Small intestine (tissue), 7 donors: Measurements from ENCODE around the gene MYO1B. TPM values are rescaled to one million over a fixed set of nuclear protein-coding genes. Genes with fewer than 3 reads are reported as not detected.

ENCODE experiments used
- DNase-seq, 2 donors: peaks; one replicate each; pipeline versions ENCODE4 v3.0.0 to v3.0.0-alpha.2; 2013
- FAIRE-seq: peaks from 2 replicates; lab custom pipeline; 2012; peaks lifted over from hg19 to GRCh38; lab: Jason Lieb, UNC
- H3K27ac ChIP-seq, 3 donors: one replicate each; pipeline ENCODE4 v1.5.1; 2013; ENCODE audit warnings: low read length in 2 of 3, mild to moderate bottlenecking in 2 of 3, control low read depth in 1 of 3, inconsistent platforms in 1 of 3, low read depth in 1 of 3, moderate library complexity in 1 of 3
- H3K27me3 ChIP-seq, 3 donors: one replicate each; pipeline ENCODE4 v1.6.1; 2013; ENCODE audit warnings: low read length in 3 of 3, inconsistent platforms in 1 of 3; ENCODE audit not compliant: control insufficient read depth in 3 of 3, insufficient read depth in 3 of 3
- H3K36me3 ChIP-seq, 3 donors: one replicate each; pipeline ENCODE4 v1.6.1; 2013; ENCODE audit warnings: low read length in 3 of 3, inconsistent platforms in 1 of 3, low read depth in 1 of 3, mild to moderate bottlenecking in 1 of 3, moderate library complexity in 1 of 3; ENCODE audit not compliant: control insufficient read depth in 3 of 3, insufficient read depth in 2 of 3
- H3K4me1 ChIP-seq, 3 donors: one replicate each; pipeline ENCODE4 v1.6.1; 2013; ENCODE audit warnings: low read length in 2 of 3, inconsistent platforms in 1 of 3, low read depth in 1 of 3, mild to moderate bottlenecking in 1 of 3, moderate library complexity in 1 of 3; ENCODE audit not compliant: control insufficient read depth in 3 of 3, insufficient read depth in 2 of 3
- H3K4me3 ChIP-seq, 3 donors: one replicate each; pipeline ENCODE4 v1.5.1; 2013; ENCODE audit warnings: low read length in 3 of 3, control low read depth in 1 of 3, inconsistent platforms in 1 of 3, low read depth in 1 of 3, mild to moderate bottlenecking in 1 of 3, moderate library complexity in 1 of 3
- H3K9me3 ChIP-seq, 2 donors: one replicate each; pipeline ENCODE4 v1.6.1; 2013; ENCODE audit warnings: low read depth in 1 of 2, low read length in 1 of 2; ENCODE audit not compliant: control insufficient read depth in 2 of 2, insufficient read depth in 1 of 2
- WGBS, 3 donors: extraction: QIAGEN DNeasy Blood & Tissue Kit; methylation state at CpG; one replicate each; pipeline ENCODE4 v1.1.7; 2013; 5-methylcytosine and 5-hydroxymethylcytosine counted together
- polyA plus RNA-seq, 4 donors: library from polyadenylated mRNA; stranded (reverse) in 3 of 4; unstranded in 1 of 4; fragments of 200-250 nt in 3 of 4; fragments of 120-200 nt in 1 of 4; gene quantifications; one replicate each; pipeline versions ENCODE4 v1.2.1 to v1.2.3, GENCODE V29; 2013
- donor health status: healthy with polysubstance abuse.
- donor health status: control.
- donor health status: control.
- donor health status: Bipolar disorder and iron deficiency.
- donor health status: healthy.

MYO1B gene
- polyA plus RNA-seq, 4 donors, result 8.1 to 34.8 (median 12.9) TPM

DNA sequence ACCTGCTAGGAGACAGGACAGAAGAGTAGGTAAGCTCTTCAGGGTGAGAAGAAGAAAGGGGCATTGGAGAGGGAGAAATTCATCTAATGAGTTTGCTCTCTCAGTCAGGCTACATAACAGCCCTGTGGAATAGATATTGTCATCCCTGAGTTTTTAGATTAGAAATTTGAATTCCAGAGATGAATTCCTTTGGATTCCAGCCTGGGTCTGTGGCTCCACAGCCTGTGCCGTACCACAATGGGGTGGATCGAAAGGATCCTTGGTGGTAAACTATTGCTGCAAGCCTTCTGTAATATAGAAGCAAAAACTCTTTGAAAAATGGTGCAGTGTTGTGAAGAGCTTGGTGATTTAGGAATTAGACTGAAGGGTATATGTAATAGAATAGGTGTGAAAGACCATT, 21.0 kb downstream of the MYO1B start:
- WGBS, 3 donors, result 76 to 98% (median 98%) methylated on average over 2 of the region's 2 CpGs
- H3K27ac ChIP-seq, result peak overlapping the region in 1 of 3 donors; percentile 29
- FAIRE-seq, result no peak

DNA sequence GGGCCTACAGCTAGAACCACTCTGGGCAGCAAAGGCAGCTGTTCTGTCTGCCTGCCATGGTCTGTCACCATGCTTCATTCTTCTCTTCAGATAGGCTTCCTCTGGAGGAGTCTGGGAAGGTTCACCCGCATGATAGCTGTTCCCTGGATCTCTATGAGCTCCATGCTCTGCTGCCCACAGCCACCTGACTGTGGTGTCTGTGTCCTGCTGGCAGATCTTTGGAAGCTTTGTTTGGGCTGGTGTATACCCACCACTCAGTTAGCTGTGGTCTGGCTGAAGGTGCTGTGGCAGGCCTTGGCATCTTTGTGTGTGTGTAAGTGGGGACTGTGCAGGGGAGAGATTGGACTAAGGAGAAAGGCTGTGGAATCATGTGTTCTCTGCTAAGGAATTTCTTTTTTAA, 23.4 kb downstream of the MYO1B start:
- no peak overlapping the region for H3K4me3 ChIP-seq
- FAIRE-seq (no peak), DNase-seq (no peak)
- no peaks in the 10 kb centered on the region for H3K27me3 ChIP-seq
- no peak overlapping the region for H3K27ac ChIP-seq
- H3K9me3 ChIP-seq, result no peaks in the 10 kb centered on the region
- peaks cover 0 to 2% (median 0%) of the 10 kb centered on the region in 3 donors for H3K4me1 ChIP-seq
- H3K36me3 ChIP-seq, result peaks cover 0 to 4% (median 0%) of the 10 kb centered on the region in 3 donors
- 89 to 100% (median 95%) methylated on average over 1 of the region's 1 CpG for WGBS, 3 donors

More for the DNA sequence above, 21.0 kb downstream of the MYO1B start:
- DNase-seq, result no peak
- no peak overlapping the region for H3K4me3 ChIP-seq
- H3K9me3 ChIP-seq, result no peaks in the 10 kb centered on the region
- no peaks in the 10 kb centered on the region for H3K27me3 ChIP-seq
- H3K4me1 ChIP-seq, result peaks cover 0 to 2% (median 0%) of the 10 kb centered on the region in 3 donors
- H3K36me3 ChIP-seq, result peaks cover 0 to 4% (median 0%) of the 10 kb centered on the region in 3 donors

DNA sequence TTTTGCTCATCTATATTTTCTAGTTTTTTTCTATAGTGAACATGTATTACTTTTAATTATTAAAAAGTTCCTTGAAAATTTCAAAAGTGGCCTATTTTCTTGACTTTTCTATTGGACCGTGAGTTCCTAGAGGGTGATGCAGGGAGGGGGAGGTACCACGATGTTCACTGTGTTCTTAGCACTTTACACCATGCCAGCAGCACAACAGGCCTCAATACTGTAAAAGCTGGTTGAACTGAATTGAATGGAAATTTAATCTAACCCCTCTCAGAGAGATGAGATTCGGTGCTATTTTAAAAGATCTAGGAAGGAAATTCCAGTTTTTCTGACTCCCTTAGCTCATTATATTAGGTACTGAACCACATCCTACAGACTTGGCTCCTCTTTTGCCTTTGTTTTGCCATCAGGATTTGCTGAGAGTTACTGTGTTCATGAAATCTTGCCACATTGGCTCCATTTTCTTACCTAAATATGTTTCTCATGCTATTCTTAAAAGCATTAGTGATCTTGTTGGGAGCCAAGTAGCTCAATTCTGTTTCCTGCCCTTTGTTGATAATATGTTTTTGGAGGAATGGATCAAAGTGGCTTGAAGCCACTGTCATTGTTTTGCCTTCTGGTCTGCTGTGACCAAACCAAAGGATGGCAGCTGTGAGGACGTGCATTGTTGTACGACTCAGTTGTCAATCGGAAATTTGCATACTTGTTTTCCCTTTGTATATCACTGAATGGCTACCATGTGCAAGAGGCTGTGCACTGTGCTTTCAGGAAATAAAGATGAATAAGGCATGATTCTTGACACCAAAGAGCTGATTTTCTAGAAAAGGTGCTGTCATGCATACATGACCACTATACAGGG, 25.3 kb downstream of the MYO1B start:
- H3K9me3 ChIP-seq, result no peaks in the 10 kb centered on the region
- peaks cover 0 to 4% (median 0%) of the 10 kb centered on the region in 3 donors for H3K36me3 ChIP-seq
- no peak overlapping the region for H3K4me3 ChIP-seq
- DNase-seq (no peak), FAIRE-seq (no peak)
- WGBS, 3 donors, result 75 to 88% (median 82%) methylated on average over 6 of the region's 6 CpGs
- H3K27me3 ChIP-seq, result no peaks in the 10 kb centered on the region
- no peak overlapping the region for H3K27ac ChIP-seq
- peaks cover 0 to 3% (median 2%) of the 10 kb centered on the region in 3 donors for H3K4me1 ChIP-seq

- DNase-seq (no peak), FAIRE-seq (no peak)
- no peaks in the 10 kb centered on the region for H3K9me3 ChIP-seq
- no peak overlapping the region for H3K4me3 ChIP-seq
- no peak overlapping the region for H3K27ac ChIP-seq
- WGBS, 3 donors, result 88 to 92% (median 90%) methylated on average over 2 of the region's 2 CpGs
- H3K27me3 ChIP-seq, result no peaks in the 10 kb centered on the region
- H3K36me3 ChIP-seq, result peaks cover 0 to 4% (median 0%) of the 10 kb centered on the region in 3 donors
- peaks cover 0 to 3% (median 2%) of the 10 kb centered on the region in 3 donors for H3K4me1 ChIP-seq
Observed at GRCh38 chr2:191272064-191272463, 26.9 kb downstream of the MYO1B start.

GRCh38 chr2:191274413-191274815, 29.2 kb downstream of the MYO1B start:
- Histone ChIP-seq H3K4me1 (peaks cover 0 to 3% (median 2%) of the 10 kb centered on the region in 3 donors), H3K4me3 (no peak overlapping the region), H3K27me3 (no peaks in the 10 kb centered on the region), H3K36me3 (peaks cover 0 to 2% (median 0%) of the 10 kb centered on the region in 3 donors), H3K9me3 (no peaks in the 10 kb centered on the region), H3K27ac (no peak overlapping the region)
- FAIRE-seq (no peak), DNase-seq (peak in 1 of 2 donors; percentile 50)
- 40 to 55% (median 44%) methylated on average over 2 of the region's 2 CpGs for WGBS, 3 donors

GRCh38 chr2:191276792-191277465, 31.7 kb downstream of the MYO1B start:
- H3K4me1 ChIP-seq, result peaks cover 2 to 11% (median 3%) of the 10 kb centered on the region in 3 donors
- H3K4me3 ChIP-seq, result no peak overlapping the region
- peaks cover 0 to 6% (median 0%) of the 10 kb centered on the region in 3 donors for H3K36me3 ChIP-seq
- no peaks in the 10 kb centered on the region for H3K9me3 ChIP-seq
- no peak overlapping the region for H3K27ac ChIP-seq
- 85 to 89% (median 87%) methylated on average over 5 of the region's 5 CpGs for WGBS, 3 donors
- H3K27me3 ChIP-seq, result no peaks in the 10 kb centered on the region
- FAIRE-seq (no peak), DNase-seq (no peak)

- no peaks in the 10 kb centered on the region for H3K27me3 ChIP-seq
- WGBS, 3 donors, result 91 to 98% (median 97%) methylated on average over 7 of the region's 7 CpGs
- H3K27ac ChIP-seq, result no peak overlapping the region
- peaks cover 0 to 11% (median 0%) of the 10 kb centered on the region in 3 donors for H3K4me1 ChIP-seq
- DNase-seq (peak in 1 of 2 donors; percentile 16), FAIRE-seq (no peak)
- peaks cover 0 to 8% (median 0%) of the 10 kb centered on the region in 3 donors for H3K36me3 ChIP-seq
- H3K4me3 ChIP-seq, result no peak overlapping the region
- no peaks in the 10 kb centered on the region for H3K9me3 ChIP-seq
Observed at GRCh38 chr2:191280290-191280689, 35.1 kb downstream of the MYO1B start.
